MCF 10A (cell line): ENCODE measurements around the gene TTLL6. TPM values are rescaled to one million over a fixed set of nuclear protein-coding genes. Genes with fewer than 3 reads are reported as not detected.

ENCODE experiments used
- BruUV-seq: library from RNA; stranded (reverse); fragments of 400-500 nt; replicated peaks from 2 replicates; lab custom pipeline; 2021; lab: Mats Ljungman, UMichigan
- CTCF ChIA-PET: fragments of 300-600 bp; sonication (Branson Sonifier 250); formaldehyde crosslinking; extraction: SDS; loops from one replicate; lab custom pipeline; 2021; ENCODE audit warnings: antibody characterized with exemption, inconsistent platforms; lab: Yijun Ruan, JAX
- POLR2A ChIA-PET: fragments of 300-600, 350-650 bp; sonication (Branson Sonifier 250); formaldehyde crosslinking; extraction: SDS; loops from one replicate; lab custom pipeline; 2020; ENCODE audit warnings: antibody characterized with exemption, inconsistent platforms; lab: Yijun Ruan, JAX
- DNase-seq: peaks from one replicate; pipeline ENCODE4 v3.0.0-alpha.2; 2018; ENCODE audit not compliant: unreplicated experiment
- H3K27ac Mint-ChIP-seq: one replicate; pipeline ENCODE4 v1.8.0; 2022; ENCODE audit warnings: mild to moderate bottlenecking, low read depth, mixed read lengths; ENCODE audit not compliant: unreplicated experiment
- H3K27me3 Mint-ChIP-seq: one replicate; pipeline ENCODE4 v1.8.0; 2022; ENCODE audit warnings: mixed read lengths; ENCODE audit not compliant: insufficient read depth, unreplicated experiment
- H3K36me3 Mint-ChIP-seq: one replicate; pipeline ENCODE4 v1.8.0; 2022; ENCODE audit warnings: mild to moderate bottlenecking, moderate library complexity, mixed read lengths; ENCODE audit not compliant: insufficient read depth, unreplicated experiment
- H3K4me1 Mint-ChIP-seq: one replicate; pipeline ENCODE4 v1.8.0; 2022; ENCODE audit warnings: mixed read lengths; ENCODE audit not compliant: insufficient read depth, unreplicated experiment
- H3K4me3 Mint-ChIP-seq: one replicate; pipeline ENCODE4 v1.8.0; 2022; ENCODE audit warnings: mild to moderate bottlenecking, moderate library complexity, mixed read lengths; ENCODE audit not compliant: unreplicated experiment
- H3K9me3 Mint-ChIP-seq: one replicate; pipeline ENCODE4 v1.8.0; 2022; ENCODE audit warnings: mixed read lengths; ENCODE audit not compliant: unreplicated experiment
- intact Hi-C: fragments of 100-400 bp; cut with micrococcal nuclease; formaldehyde crosslinking; loops from 2 replicates; pipeline ENCODE4 v1.14.1; 2022
- total RNA-seq: library from RNA; stranded (reverse); gene quantifications from 2 replicates; pipeline ENCODE4 v1.2.3, GENCODE V29; 2022
- TF ChIP-seq, protein P1 (sequence below): fragments of 200-600 bp; IDR thresholded peaks from one replicate; pipeline ENCODE4 v1.8.0; 2022; ENCODE audit warnings: antibody characterized with exemption, mild to moderate bottlenecking; ENCODE audit not compliant: unreplicated experiment

The TTLL6 gene
- total RNA-seq, 1 experiment from 2014 or later: not detected

DNA sequence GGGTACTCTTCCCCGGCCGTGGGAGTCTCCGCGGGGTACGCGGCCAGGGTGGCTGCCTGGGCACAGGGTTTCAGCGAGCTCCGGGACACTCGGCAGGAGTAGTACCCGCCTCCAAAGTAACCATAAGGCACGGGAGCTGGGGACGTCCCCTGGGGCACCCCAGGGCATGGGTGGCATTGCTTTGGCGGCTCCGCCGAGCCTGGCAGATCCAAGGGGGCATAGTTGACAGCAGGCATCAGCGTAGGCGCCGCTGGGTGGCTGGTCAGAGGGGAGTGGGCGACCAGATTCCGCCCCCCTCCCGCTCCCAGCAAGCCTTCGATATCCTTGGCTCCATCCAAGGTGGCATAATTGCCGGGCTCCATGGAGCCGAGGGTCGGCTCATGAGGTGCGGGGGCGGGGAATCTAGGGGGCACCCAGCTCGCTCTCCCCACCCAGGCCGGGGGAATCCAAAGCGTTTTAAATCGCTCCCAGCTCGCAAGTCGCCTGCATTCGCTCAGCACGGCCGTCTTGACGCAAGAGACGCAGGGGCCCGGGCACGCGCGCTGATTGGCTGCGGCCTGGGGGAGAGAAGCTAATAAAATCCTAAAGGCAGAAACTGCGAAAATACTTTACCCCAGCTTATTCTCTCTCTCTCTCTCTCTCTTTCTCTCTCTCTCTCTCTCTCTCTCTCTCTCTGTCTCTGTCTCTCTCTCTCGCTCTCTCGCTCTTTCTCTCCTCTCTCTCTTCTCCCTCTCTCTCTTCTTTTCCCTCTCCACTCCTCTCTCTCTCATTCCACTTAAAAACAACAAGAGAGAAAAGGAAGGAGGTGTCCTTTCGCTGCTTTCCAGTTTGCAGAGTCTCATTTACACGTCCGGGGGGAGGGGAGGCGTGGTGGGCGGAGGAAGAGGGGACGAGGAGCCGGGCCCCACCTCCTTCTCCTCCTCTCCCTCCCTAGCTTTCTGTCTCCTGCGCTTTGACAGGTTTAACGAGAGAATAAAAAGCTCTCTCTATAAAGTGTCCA is 88.5 kb downstream of the TTLL6 start, which contains the start of gene HOXB13:
HOXB13 (minus strand) TSS at position 519 of the 1,000 bp plus-strand sequence; CDS start at position 362, 157 bp downstream.
- H3K4me3 Mint-ChIP-seq: peak within 1 kb of the TSS; percentile 38
- no peak within 1 kb of the TSS for H3K27ac Mint-ChIP-seq
- H3K36me3 Mint-ChIP-seq: no peaks in the 10 kb centered on the region
- TF ChIP-seq, protein P1, sequence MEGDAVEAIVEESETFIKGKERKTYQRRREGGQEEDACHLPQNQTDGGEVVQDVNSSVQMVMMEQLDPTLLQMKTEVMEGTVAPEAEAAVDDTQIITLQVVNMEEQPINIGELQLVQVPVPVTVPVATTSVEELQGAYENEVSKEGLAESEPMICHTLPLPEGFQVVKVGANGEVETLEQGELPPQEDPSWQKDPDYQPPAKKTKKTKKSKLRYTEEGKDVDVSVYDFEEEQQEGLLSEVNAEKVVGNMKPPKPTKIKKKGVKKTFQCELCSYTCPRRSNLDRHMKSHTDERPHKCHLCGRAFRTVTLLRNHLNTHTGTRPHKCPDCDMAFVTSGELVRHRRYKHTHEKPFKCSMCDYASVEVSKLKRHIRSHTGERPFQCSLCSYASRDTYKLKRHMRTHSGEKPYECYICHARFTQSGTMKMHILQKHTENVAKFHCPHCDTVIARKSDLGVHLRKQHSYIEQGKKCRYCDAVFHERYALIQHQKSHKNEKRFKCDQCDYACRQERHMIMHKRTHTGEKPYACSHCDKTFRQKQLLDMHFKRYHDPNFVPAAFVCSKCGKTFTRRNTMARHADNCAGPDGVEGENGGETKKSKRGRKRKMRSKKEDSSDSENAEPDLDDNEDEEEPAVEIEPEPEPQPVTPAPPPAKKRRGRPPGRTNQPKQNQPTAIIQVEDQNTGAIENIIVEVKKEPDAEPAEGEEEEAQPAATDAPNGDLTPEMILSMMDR: no peak
- ChIA-PET POLR2A (interaction anchor here (0.6 to 1.1 kb wide), 3 partner anchors 13 to 64 kb away, joined by 3 read pairs; no protein-coding TSS in a partner anchor), CTCF (interaction anchor here (0.5 to 1.4 kb wide), 8 partner anchors 10 to 562 kb away, joined by 3 to 4 read pairs (median 3); no protein-coding TSS in a partner anchor)
- BruUV-seq: no TSS peak
- DNase-seq: no peak
- peaks cover 11% of the 10 kb centered on the region for H3K4me1 Mint-ChIP-seq
- peaks cover 97% of the 10 kb centered on the region for H3K27me3 Mint-ChIP-seq
- intact Hi-C loops: no loop called here
- H3K9me3 Mint-ChIP-seq: no peaks in the 10 kb centered on the region

DNA sequence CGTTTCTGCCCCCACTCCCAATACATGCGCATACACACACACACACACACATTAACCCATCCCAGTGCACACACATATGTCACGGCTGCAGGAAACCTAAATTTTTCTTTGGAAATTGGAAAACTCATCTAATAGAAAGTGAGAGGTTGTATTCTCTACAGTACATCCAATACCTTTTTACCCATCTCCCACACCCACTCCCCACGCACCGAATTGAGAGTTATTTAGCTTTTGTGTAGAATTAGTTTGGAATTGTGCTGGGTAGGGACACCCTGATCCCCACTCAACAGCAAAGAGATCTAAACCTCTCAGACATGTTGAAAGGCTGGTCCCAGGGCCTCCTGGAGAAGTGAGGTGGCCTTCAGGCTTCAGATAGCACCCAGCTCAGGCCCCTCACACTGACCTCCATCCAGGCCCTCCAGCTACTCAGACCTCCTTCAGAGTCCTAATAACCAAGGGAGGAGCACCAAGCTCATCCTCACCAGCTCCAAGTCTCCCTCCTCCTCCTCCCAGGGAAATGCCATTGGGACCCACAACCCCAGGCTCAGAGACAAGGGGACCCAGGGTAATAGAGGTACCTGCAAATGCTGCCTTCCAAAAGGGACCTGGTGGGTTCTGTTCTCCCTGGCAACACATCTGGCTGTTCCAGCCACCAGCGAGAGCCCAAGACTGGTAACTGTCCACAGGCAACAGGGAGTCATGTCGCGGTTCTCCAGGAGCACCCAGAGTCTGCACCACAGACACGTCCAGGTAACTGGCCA is 89.4 kb downstream of the TTLL6 start:
- DNase-seq: no peak
- ChIA-PET CTCF (interaction anchor here (0.5 to 5.0 kb wide), 8 partner anchors 48 to 563 kb away, joined by 3 to 26 read pairs (median 3); no protein-coding TSS in a partner anchor), POLR2A (interaction anchor here (1.1 kb wide), 1 partner anchor 62 kb away, joined by 3 read pairs; no protein-coding TSS in a partner anchor)
- TF ChIP-seq, protein P1: no peak
- Mint-ChIP-seq H3K4me3 (no peak overlapping the region), H3K27ac (no peak overlapping the region), H3K4me1 (peaks cover 11% of the 10 kb centered on the region), H3K36me3 (no peaks in the 10 kb centered on the region), H3K9me3 (no peaks in the 10 kb centered on the region), H3K27me3 (peaks cover 88% of the 10 kb centered on the region)
- no TSS peak for BruUV-seq
- intact Hi-C loops: no loop called here

DNA sequence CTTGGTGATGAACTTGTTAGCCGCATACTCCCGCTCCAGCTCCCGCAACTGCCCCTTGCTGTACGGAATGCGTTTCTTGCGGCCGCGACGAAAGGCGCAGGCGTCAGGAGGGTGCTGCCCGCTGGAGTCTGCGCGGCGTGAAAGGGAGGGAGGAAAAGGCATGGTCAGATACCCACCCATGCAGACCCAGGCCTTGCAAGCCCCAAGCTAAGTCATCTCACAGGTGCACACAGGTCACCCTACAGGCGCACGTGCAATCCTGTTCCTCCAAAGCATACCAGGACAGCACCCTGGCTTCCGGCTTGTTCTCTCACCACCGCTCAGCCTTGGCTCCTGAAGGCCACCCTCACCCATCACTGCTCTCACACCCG is 90.1 kb downstream of the TTLL6 start:
- Mint-ChIP-seq H3K4me1 (peaks cover 11% of the 10 kb centered on the region), H3K4me3 (no peak overlapping the region), H3K27ac (no peak overlapping the region), H3K9me3 (no peaks in the 10 kb centered on the region), H3K27me3 (peaks cover 81% of the 10 kb centered on the region), H3K36me3 (no peaks in the 10 kb centered on the region)
- no TSS peak for BruUV-seq
- intact Hi-C loops: no loop called here
- no peak for DNase-seq
- TF ChIP-seq, protein P1: no peak
- ChIA-PET CTCF (interaction anchor here (0.7 to 5.0 kb wide), 6 partner anchors 36 to 312 kb away, joined by 3 to 27 read pairs (median 6); no protein-coding TSS in a partner anchor), POLR2A (no interaction called here)
